ENCODE measurements around the gene ASPN. TPM values are rescaled to one million over a fixed set of nuclear protein-coding genes. Genes with fewer than 3 reads are reported as not detected.

Gene ASPN
- total and polyA plus RNA-seq, 2 donors (not counting 3 experiments of a cell fraction or from before 2014, with no cell fraction given) = not detected

GRCh38 chr9:92516521-92516920 is 34.2 kb upstream of the ASPN start:
- H3K4me2 ChIP-seq (ENCODE audit: insufficient read depth, low read length) = no peak overlapping the region
- H3K79me2 ChIP-seq (ENCODE audit: control insufficient read depth, insufficient read depth, low read length) = no peaks in the 10 kb centered on the region
- H3K9me1 ChIP-seq (replicated peaks; ENCODE audit: control insufficient read depth, extremely low read depth, insufficient read depth, low read length) = no peaks in the 10 kb centered on the region
- H3K9me3 ChIP-seq (replicated peaks; ENCODE audit: control insufficient read depth, insufficient read depth, low read length) = no peaks in the 10 kb centered on the region
- H2AFZ ChIP-seq (ENCODE audit: low read depth, low read length) = no peak overlapping the region
- dilution Hi-C loops (cut with MboI; ENCODE audit: extremely low pct_ligation_motif_present, low sequenced_read_pairs) = no loop called here
- no peaks in the 10 kb centered on the region for H4K20me1 ChIP-seq (replicated peaks; ENCODE audit: control insufficient read depth, extremely low read depth, insufficient read depth, low read length)
- no peak for TF ChIP-seq GATA2 (IDR thresholded peaks at IDR 0.05; ENCODE audit: insufficient read depth, insufficient read length, low read depth, low read length)
- no peak for TF ChIP-seq FOS (IDR thresholded peaks at IDR 0.05; ENCODE audit: borderline replicate concordance, insufficient read depth, low read length)
- no peak for TF ChIP-seq POLR2A (IDR thresholded peaks at IDR 0.05; ENCODE audit: low read depth, low read length)
- TF ChIP-seq JUN (IDR thresholded peaks at IDR 0.05; ENCODE audit: borderline replicate concordance, insufficient read depth, insufficient read length, low read depth) = no peak
- TF ChIP-seq EZH2 (IDR thresholded peaks at IDR 0.05; ENCODE audit: borderline replicate concordance, low read depth, low read length, severe bottlenecking) = no peak
- no peak for TF ChIP-seq POLR2AphosphoS5 (IDR thresholded peaks at IDR 0.05; ENCODE audit: insufficient read depth, low read depth, low read length)
- no peak for TF ChIP-seq MYC (IDR thresholded peaks at IDR 0.05; ENCODE audit: low read depth, low read length)
- TF ChIP-seq CTCF (IDR thresholded peaks at IDR 0.05; ENCODE audit: extremely low read depth in 1 of 2, insufficient read depth in 1 of 2, low read depth in 1 of 2, low read length in 2 of 2) = no peak
- no peak for TF ChIP-seq MAX (IDR thresholded peaks at IDR 0.05; ENCODE audit: insufficient read depth, insufficient read length)
- no peaks in the 10 kb centered on the region for H3K27me3 ChIP-seq (ENCODE audit: control insufficient read depth in 2 of 2, insufficient read depth in 2 of 2, low read length in 2 of 2)
- POLR2A ChIA-PET = no interaction called here
- FAIRE-seq (no peak), DNase-seq (ENCODE audit: low read depth, low spot score) (no peak)
- H3K4me3 ChIP-seq (replicated peaks in 1 of 3; ENCODE audit: insufficient read depth in 1 of 3, low read depth in 1 of 3, low read length in 3 of 3) = no peak overlapping the region
- no peak overlapping the region for H3K9ac ChIP-seq (replicated peaks; ENCODE audit: extremely low read depth, insufficient read depth, low read length)
- intact Hi-C loops (cut with micrococcal nuclease) = no loop called here
- H3K36me3 ChIP-seq (ENCODE audit: control insufficient read depth in 2 of 2, extremely low read depth in 1 of 2, insufficient read depth in 2 of 2, low read length in 2 of 2) = no peaks in the 10 kb centered on the region
- no TSS peak for BruUV-seq (replicated peaks)
- no peaks in the 10 kb centered on the region for H3K4me1 ChIP-seq (ENCODE audit: control insufficient read depth, extremely low read depth, insufficient read depth, low read length)
- no peak overlapping the region for H3K27ac ChIP-seq (ENCODE audit: insufficient read depth, low read depth, low read length)
- CTCF ChIA-PET = interaction anchor here (1.0 kb wide), 1 partner anchor 14 kb away, joined by 3 read pairs; no protein-coding TSS in a partner anchor

Measured in endothelial cell of umbilical vein (primary cell).